Loucy (cell line): ENCODE results near the gene CAMSAP1.

Source experiments
- EZH2phosphoT487 ChIP-seq: fragments of 200-600 bp; IDR thresholded peaks from 2 replicates; pipeline ENCODE4 v1.6.1; 2018; ENCODE audit warnings: antibody characterized with exemption, mild to moderate bottlenecking, moderate library complexity, borderline replicate concordance
- TF ChIP-seq, protein P1 (sequence below): fragments of 200-600 bp; sonication (generic); conservative IDR thresholded peaks from 2 replicates; pipeline ENCODE4 v1.5.1; 2014; ENCODE audit warnings: mild to moderate bottlenecking, antibody characterized with exemption, low read length

DNA sequence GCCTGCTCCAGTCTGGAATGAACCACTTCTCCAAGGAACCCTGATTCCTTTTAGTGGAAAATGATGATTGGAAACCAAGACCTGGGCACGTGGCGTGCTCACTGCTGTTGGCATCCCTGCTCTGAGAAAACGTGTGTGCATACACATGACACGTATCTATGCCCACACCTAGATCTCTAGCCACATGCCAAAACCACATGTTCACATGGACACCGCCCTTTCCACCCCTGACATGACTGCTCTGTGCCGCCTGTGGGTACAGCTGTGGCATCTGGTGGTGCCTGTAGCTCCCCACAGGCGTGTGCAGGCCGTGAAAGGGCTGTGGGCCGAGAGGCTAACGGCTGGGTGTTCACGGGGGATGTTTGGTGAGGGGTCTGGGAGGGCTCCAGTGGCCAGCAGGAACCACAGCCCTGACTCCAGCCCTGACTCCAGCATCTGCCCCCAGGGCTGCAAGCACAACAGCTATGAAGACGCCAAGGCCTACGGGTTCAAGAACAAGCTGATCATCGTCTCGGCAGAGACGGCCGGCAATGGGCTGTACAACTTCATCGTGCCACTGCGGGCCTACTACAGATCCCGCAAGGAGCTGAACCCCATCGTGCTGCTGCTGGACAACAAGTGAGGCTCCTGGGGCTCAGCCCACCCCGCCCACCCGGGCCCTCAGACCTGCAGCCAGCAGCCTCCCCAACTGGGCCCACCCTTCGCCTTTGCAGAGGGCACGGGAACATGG is 130.3 kb downstream of the CAMSAP1 start:
- TF ChIP-seq, protein P1, sequence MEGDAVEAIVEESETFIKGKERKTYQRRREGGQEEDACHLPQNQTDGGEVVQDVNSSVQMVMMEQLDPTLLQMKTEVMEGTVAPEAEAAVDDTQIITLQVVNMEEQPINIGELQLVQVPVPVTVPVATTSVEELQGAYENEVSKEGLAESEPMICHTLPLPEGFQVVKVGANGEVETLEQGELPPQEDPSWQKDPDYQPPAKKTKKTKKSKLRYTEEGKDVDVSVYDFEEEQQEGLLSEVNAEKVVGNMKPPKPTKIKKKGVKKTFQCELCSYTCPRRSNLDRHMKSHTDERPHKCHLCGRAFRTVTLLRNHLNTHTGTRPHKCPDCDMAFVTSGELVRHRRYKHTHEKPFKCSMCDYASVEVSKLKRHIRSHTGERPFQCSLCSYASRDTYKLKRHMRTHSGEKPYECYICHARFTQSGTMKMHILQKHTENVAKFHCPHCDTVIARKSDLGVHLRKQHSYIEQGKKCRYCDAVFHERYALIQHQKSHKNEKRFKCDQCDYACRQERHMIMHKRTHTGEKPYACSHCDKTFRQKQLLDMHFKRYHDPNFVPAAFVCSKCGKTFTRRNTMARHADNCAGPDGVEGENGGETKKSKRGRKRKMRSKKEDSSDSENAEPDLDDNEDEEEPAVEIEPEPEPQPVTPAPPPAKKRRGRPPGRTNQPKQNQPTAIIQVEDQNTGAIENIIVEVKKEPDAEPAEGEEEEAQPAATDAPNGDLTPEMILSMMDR, result no peak
- no peak for TF ChIP-seq EZH2phosphoT487
